Measurements from ENCODE around the gene C6orf52.

The C6orf52 gene

DNA sequence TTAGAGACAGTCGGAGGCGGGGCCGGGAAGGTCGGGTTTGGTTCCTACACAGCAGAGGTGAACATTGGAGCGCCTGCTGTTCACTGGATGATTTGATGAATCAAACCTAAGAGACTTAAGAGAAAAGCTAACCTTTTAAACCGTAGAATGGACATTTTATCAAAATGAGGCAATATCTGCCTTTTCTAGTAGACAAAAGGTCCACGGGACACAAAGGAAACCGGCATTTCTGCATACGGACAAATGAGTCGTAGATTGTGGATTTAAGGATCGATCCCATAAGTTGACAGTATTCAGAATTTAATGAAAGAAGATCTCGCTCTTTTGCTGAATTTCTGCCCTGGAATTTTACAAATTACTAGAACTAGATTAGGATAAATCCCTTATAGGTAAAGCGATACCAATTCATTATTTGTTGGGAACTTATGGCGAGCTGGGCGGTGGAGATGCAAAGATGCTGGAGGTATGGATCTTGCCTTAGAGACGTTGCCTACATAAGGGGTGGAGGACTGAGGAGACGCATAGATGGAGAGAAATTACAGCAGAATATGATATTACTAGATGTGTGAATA is 756 bp upstream of the C6orf52 start:
- H3K27ac ChIP-seq (ENCODE audit: low read depth, low read length), result peak overlapping the region; percentile 57
- no peaks in the 10 kb centered on the region for H3K9me3 ChIP-seq (ENCODE audit: control insufficient read depth, insufficient read depth, low read depth, low read length)
- H3K36me3 ChIP-seq (ENCODE audit: control insufficient read depth, insufficient read depth, low read length), result peaks cover 31% of the 10 kb centered on the region
- H3K4me3 ChIP-seq (ENCODE audit: low read depth, low read length), result peak overlapping the region; percentile 97
- H3K4me1 ChIP-seq (ENCODE audit: control insufficient read depth, insufficient read depth, low read length), result peaks cover 10% of the 10 kb centered on the region
- no peaks in the 10 kb centered on the region for H3K27me3 ChIP-seq (ENCODE audit: control insufficient read depth, insufficient read depth, low read length)
- H3K9ac ChIP-seq (ENCODE audit: low read length), result peak overlapping the region; percentile 91

DNA sequence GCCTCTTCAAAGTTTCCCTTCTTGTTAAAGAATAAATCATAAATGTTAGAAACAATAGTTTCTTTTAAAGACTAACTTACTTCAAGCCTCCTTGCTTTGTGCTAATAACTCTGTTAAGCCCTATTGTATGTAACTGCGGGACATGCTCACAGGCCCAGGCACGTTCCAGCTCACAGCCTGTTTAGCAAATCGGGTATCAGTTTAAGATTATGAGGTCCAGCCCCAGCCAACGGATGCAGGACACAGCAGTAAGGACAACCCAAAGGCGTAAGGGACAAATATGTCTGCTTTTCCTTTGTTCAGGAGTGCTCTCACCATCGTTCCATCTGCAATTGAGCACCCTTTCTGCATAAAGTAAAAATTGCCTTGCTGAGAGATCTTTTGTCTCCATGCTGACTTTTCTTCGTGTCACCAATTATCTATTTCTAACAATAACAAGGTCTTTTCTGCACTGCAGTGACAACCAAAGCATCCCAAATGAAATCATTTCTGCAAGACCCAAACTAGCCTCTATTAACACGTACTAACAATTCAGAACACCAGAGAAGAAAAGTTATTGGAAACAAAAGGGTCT is 1.4 kb downstream of the C6orf52 start:
- no peaks in the 10 kb centered on the region for H3K27me3 ChIP-seq (ENCODE audit: control insufficient read depth, insufficient read depth, low read length)
- peak overlapping the region; percentile 97 for H3K4me3 ChIP-seq (ENCODE audit: low read depth, low read length)
- peak overlapping the region; percentile 91 for H3K9ac ChIP-seq (ENCODE audit: low read length)
- H3K4me1 ChIP-seq (ENCODE audit: control insufficient read depth, insufficient read depth, low read length), result peaks cover 10% of the 10 kb centered on the region
- peaks cover 12% of the 10 kb centered on the region for H3K36me3 ChIP-seq (ENCODE audit: control insufficient read depth, insufficient read depth, low read length)
- H3K27ac ChIP-seq (ENCODE audit: low read depth, low read length), result no peak overlapping the region; the same call in 1 of the 2 replicates
- H3K9me3 ChIP-seq (ENCODE audit: control insufficient read depth, insufficient read depth, low read depth, low read length), result no peaks in the 10 kb centered on the region

DNA sequence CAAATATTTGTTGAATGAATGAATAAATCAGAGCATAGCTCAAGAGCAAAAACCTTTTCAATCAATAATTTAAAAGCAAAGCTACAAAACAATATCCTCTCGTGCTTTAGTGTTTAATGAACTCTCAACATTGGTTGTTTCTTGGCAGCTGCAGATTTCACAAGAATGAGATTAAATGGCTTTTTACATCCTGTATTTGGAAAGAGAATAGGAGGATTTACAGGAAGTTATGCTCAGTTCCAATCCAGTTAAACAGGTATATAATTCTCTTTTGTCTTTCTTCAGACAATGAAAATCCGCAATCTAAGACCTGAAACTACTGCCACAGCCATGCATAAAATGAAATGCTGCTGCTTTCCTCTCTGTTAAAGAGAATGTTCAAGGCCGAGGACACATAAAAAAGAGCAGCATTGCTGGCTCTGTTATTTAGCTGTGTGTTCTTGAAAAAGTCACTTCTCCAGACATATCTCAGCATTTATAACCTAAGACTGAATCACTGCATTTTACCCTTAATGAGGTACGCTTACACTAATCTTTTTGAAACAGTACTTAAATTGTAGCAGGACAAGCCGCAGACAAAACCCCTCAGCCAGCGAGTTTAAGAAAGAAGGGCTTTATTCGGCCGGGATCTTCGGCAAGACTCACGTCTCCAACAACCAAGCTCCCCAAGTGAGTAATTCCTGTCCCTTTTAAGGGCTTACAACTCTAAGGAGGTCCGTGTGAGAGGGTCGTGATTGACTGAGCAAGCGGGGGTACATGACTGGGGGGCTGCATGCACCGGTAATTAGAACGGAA is 3.6 kb downstream of the C6orf52 start:
- no peaks in the 10 kb centered on the region for H3K36me3 ChIP-seq (ENCODE audit: control insufficient read depth, insufficient read depth, low read length)
- H3K27ac ChIP-seq (ENCODE audit: low read depth, low read length), result no peak overlapping the region

DNA sequence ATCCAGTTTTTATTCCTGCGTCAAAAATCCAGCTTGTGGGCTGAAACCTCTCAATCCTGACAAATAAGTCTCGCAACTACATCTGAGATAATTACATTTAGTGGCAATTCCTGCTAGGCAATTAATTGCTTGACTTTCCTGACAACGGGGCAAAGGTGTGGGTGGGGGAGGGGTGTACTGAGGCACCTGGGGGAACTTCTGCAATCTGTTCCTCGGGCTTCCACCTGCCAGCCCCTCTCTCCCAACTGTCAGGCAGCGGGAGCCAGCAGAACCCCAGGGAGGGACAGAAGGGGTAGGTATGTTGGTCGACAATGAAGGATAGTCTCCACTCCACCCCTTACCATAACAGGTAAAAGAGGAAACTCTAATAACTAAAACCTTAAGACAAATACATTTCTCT is 6.8 kb downstream of the C6orf52 start:
- H3K27ac ChIP-seq (ENCODE audit: low read depth, low read length), result no peak overlapping the region
- no peaks in the 10 kb centered on the region for H3K27me3 ChIP-seq (ENCODE audit: control insufficient read depth, insufficient read depth, low read length)
- no peak overlapping the region for H3K4me3 ChIP-seq (ENCODE audit: low read depth, low read length)
- H3K36me3 ChIP-seq (ENCODE audit: control insufficient read depth, insufficient read depth, low read length), result no peaks in the 10 kb centered on the region
- peaks cover 7% of the 10 kb centered on the region for H3K4me1 ChIP-seq (ENCODE audit: control insufficient read depth, insufficient read depth, low read length)
- H3K9ac ChIP-seq (ENCODE audit: low read length), result no peak overlapping the region
- H3K9me3 ChIP-seq (ENCODE audit: control insufficient read depth, insufficient read depth, low read depth, low read length), result no peaks in the 10 kb centered on the region

More for the DNA sequence above, 3.6 kb downstream of the C6orf52 start:
- Histone ChIP-seq H3K9ac (ENCODE audit: low read length) (no peak overlapping the region), H3K9me3 (ENCODE audit: control insufficient read depth, insufficient read depth, low read depth, low read length) (no peaks in the 10 kb centered on the region), H3K4me3 (ENCODE audit: low read depth, low read length) (no peak overlapping the region), H3K27me3 (ENCODE audit: control insufficient read depth, insufficient read depth, low read length) (no peaks in the 10 kb centered on the region), H3K4me1 (ENCODE audit: control insufficient read depth, insufficient read depth, low read length) (peaks cover 15% of the 10 kb centered on the region)

DNA sequence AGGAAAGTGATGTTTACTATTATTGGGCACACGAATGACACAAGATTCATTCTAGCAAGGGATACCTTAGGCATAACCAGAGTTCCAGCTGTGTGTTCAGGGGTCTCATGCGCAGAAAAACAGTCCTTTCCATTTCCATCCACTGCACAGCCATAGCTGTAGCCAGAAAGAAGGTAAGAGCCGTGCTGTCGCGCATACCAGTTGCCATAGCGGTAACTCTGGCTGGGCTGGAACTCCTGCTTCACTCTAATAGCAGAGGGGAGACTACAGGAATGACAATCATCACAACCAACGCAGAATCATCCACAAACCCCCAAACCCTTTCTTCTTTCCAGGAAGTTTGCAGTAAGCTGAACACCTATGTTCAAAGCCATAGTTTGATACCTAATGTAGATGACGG is 7.5 kb downstream of the C6orf52 start:
- no peak overlapping the region for H3K27ac ChIP-seq (ENCODE audit: low read depth, low read length)

DNA sequence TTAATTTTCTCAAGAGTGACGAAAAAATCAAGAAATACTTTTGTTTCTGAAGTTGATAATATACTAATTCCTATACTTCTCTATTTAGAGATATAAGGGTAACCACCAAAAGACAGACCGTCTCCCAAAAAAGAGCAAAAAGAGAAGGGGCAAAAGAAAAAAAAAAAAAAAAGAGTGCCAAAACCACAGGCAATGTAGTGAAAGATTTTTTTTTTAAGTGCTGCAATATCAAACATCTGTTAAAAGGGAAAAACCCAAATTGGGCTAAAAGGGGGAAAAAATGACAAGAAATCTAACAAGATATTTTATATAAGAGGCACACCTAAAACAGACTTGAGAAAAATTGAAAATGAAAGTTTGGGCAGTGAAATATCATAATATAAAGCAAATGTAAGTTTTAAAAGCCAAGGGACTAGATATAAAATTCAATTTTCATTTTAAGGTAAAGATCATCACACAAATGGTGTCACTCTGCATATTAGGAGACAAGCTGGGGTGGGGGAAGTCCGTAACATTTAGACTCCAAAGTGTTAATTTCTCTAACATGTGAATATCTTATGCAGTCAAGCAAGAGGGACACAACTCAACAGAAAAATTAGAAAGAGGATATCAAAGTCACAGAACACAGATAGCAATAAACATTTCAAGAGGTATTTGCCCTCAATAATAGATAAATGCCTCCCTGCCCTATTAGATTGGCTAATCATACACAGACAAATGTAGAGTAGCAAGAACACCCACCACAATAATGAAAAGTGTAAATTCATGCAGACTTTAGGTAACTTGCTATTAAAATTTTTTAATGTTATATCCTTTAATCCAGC is 9.1 kb downstream of the C6orf52 start:
- H3K4me1 ChIP-seq (ENCODE audit: control insufficient read depth, insufficient read depth, low read length), result peaks cover 7% of the 10 kb centered on the region
- H3K9ac ChIP-seq (ENCODE audit: low read length), result no peak overlapping the region
- no peaks in the 10 kb centered on the region for H3K36me3 ChIP-seq (ENCODE audit: control insufficient read depth, insufficient read depth, low read length)
- H3K4me3 ChIP-seq (ENCODE audit: low read depth, low read length), result no peak overlapping the region
- H3K27me3 ChIP-seq (ENCODE audit: control insufficient read depth, insufficient read depth, low read length), result no peaks in the 10 kb centered on the region
- no peaks in the 10 kb centered on the region for H3K9me3 ChIP-seq (ENCODE audit: control insufficient read depth, insufficient read depth, low read depth, low read length)
- H3K27ac ChIP-seq (ENCODE audit: low read depth, low read length), result no peak overlapping the region

More for the DNA sequence above, 7.5 kb downstream of the C6orf52 start:
- H3K27me3 ChIP-seq (ENCODE audit: control insufficient read depth, insufficient read depth, low read length), result no peaks in the 10 kb centered on the region
- no peaks in the 10 kb centered on the region for H3K9me3 ChIP-seq (ENCODE audit: control insufficient read depth, insufficient read depth, low read depth, low read length)
- no peak overlapping the region for H3K9ac ChIP-seq (ENCODE audit: low read length)
- no peaks in the 10 kb centered on the region for H3K36me3 ChIP-seq (ENCODE audit: control insufficient read depth, insufficient read depth, low read length)
- no peak overlapping the region for H3K4me3 ChIP-seq (ENCODE audit: low read depth, low read length)
- peaks cover 7% of the 10 kb centered on the region for H3K4me1 ChIP-seq (ENCODE audit: control insufficient read depth, insufficient read depth, low read length)

DNA sequence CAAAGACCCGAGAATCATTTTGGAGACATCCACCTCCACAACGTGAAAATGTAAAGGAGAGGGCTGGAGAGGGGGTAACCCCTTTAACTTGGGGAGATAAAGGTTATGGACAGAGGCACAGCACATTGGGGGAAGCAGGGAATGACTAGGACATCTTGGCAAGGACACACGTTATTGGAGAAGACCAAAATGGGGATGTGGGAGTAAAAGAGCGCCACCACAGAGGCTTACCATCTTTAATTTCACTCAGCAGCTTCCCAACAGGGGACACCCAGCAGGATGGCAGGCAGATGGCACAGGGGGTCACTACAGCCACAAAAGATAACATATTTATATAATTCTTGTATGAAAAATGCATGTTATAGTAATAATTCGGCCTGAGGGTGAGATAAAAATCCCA is 9.8 kb downstream of the C6orf52 start:
- Histone ChIP-seq H3K36me3 (ENCODE audit: control insufficient read depth, insufficient read depth, low read length) (no peaks in the 10 kb centered on the region), H3K4me1 (ENCODE audit: control insufficient read depth, insufficient read depth, low read length) (peaks cover 7% of the 10 kb centered on the region), H3K9me3 (ENCODE audit: control insufficient read depth, insufficient read depth, low read depth, low read length) (no peaks in the 10 kb centered on the region), H3K9ac (ENCODE audit: low read length) (no peak overlapping the region), H3K27ac (ENCODE audit: low read depth, low read length) (no peak overlapping the region), H3K27me3 (ENCODE audit: control insufficient read depth, insufficient read depth, low read length) (no peaks in the 10 kb centered on the region), H3K4me3 (ENCODE audit: low read depth, low read length) (no peak overlapping the region)

DNA sequence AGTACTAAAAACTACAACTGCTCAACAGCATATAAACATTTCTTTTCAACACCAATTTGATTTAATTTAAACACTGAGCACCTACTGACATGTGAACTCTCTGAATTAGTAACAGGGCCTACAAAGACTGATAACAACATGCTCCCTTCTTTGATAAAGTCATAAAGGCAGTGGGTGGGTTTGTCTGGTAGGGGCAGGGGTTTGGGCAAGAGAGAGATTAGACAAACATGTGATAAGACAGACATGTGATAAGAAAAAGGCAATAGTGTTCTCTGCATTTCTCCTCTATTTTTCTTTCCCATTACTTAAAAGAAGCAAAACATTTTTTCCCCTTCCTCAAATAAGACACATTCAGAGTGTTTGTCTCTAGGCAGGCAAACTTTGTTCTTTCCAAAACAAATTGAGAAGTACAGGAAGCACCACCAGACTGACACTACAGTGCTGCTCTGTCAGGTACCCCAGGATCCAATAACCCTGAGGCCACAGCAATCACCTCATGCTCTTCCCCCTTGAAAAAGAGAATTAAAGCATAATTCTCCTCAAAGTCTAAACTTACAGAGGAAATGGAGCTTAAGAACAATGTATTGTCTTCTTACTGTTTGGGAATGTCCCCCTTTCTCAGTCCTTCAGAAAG is 11.9 kb downstream of the C6orf52 start:
- H3K4me3 ChIP-seq (ENCODE audit: low read depth, low read length), result no peak overlapping the region
- no peaks in the 10 kb centered on the region for H3K9me3 ChIP-seq (ENCODE audit: control insufficient read depth, insufficient read depth, low read depth, low read length)
- no peaks in the 10 kb centered on the region for H3K36me3 ChIP-seq (ENCODE audit: control insufficient read depth, insufficient read depth, low read length)
- H3K4me1 ChIP-seq (ENCODE audit: control insufficient read depth, insufficient read depth, low read length), result peaks cover 3% of the 10 kb centered on the region
- no peak overlapping the region for H3K9ac ChIP-seq (ENCODE audit: low read length)
- no peak overlapping the region for H3K27ac ChIP-seq (ENCODE audit: low read depth, low read length)
- H3K27me3 ChIP-seq (ENCODE audit: control insufficient read depth, insufficient read depth, low read length), result no peaks in the 10 kb centered on the region

DNA sequence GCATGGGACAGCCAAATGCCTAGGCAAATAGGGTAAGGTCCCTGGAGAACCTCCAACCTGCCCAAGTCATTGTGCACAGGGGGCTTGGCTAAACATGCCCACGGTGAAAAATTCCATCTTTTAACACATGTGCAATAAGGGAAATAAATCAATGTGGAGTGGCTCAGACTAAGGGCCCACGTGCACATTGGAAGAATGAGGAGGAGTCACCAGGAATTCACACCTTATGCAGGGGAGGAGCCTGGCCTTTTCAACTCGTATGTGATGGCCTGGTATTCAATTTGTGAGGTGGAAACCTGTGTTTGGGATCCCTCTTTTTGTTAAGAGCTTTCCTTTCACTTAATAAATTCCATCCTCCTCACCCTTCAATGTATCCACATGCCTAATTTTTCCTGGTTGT is 12.6 kb downstream of the C6orf52 start:
- no peak overlapping the region for H3K9ac ChIP-seq (ENCODE audit: low read length)
- no peak overlapping the region for H3K27ac ChIP-seq (ENCODE audit: low read depth, low read length)
- no peaks in the 10 kb centered on the region for H3K36me3 ChIP-seq (ENCODE audit: control insufficient read depth, insufficient read depth, low read length)
- H3K4me1 ChIP-seq (ENCODE audit: control insufficient read depth, insufficient read depth, low read length), result no peaks in the 10 kb centered on the region; the same call in 1 of the 2 replicates
- no peak overlapping the region for H3K4me3 ChIP-seq (ENCODE audit: low read depth, low read length)
- H3K9me3 ChIP-seq (ENCODE audit: control insufficient read depth, insufficient read depth, low read depth, low read length), result no peaks in the 10 kb centered on the region
- no peaks in the 10 kb centered on the region for H3K27me3 ChIP-seq (ENCODE audit: control insufficient read depth, insufficient read depth, low read length)

DNA sequence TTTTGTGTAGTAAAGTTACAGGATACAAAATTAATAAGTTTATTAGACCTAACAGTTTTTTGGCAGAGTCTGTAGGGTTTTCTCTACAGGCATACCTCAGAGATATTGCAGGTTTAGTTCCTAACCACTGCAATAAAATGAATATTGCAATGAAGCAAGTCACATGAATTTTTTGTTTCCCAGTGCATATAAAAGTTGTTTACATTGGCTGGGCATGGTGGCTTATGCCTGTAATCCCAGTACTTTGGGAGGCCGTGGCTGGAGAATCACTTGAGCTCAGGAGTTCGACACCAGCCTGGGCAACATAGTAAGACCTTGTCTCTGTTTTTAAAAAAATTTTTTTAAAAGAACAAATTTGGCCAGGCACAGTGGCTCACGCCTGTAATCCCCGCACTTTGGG is 16.0 kb downstream of the C6orf52 start:
- Histone ChIP-seq H3K27ac (ENCODE audit: low read depth, low read length) (no peak overlapping the region), H3K27me3 (ENCODE audit: control insufficient read depth, insufficient read depth, low read length) (no peaks in the 10 kb centered on the region), H3K4me3 (ENCODE audit: low read depth, low read length) (no peak overlapping the region)

More for the DNA sequence above, 16.0 kb downstream of the C6orf52 start:
- Histone ChIP-seq H3K36me3 (ENCODE audit: control insufficient read depth, insufficient read depth, low read length) (no peaks in the 10 kb centered on the region), H3K9ac (ENCODE audit: low read length) (no peak overlapping the region), H3K4me1 (ENCODE audit: control insufficient read depth, insufficient read depth, low read length) (no peaks in the 10 kb centered on the region; the same call in 1 of the 2 replicates), H3K9me3 (ENCODE audit: control insufficient read depth, insufficient read depth, low read depth, low read length) (no peaks in the 10 kb centered on the region)
